RPMI8226 (cell line): Measurements from ENCODE around the gene PRKCA.
"Not testable (repeated sequence)": the region's sequence is repeated elsewhere in the genome, so short reads cannot be mapped to it uniquely, and the experiment has no call there.

Experiments used
- DNase-seq: peaks from one replicate; pipeline ENCODE4 v3.0.0-alpha.2; 2015

The PRKCA gene

GRCh38 chr17:66392783-66393437 lies 90.5 kb downstream of the PRKCA start:
- no peak for DNase-seq

- no peak for DNase-seq
Observed at GRCh38 chr17:66395961-66396360, 93.5 kb downstream of the PRKCA start.

- DNase-seq: no peak
Observed at GRCh38 chr17:66397486-66397885, 95.1 kb downstream of the PRKCA start.

GRCh38 chr17:66398059-66398458 lies 95.6 kb downstream of the PRKCA start:
- no peak for DNase-seq

- DNase-seq: no peak
Observed at GRCh38 chr17:66398617-66399016, 96.2 kb downstream of the PRKCA start.

GRCh38 chr17:66399441-66399840 lies 97.0 kb downstream of the PRKCA start:
- no peak for DNase-seq

GRCh38 chr17:66400041-66400688 lies 97.8 kb downstream of the PRKCA start:
- DNase-seq: not testable (repeated sequence)

GRCh38 chr17:66400698-66401097 lies 98.3 kb downstream of the PRKCA start:
- DNase-seq: no peak

- no peak for DNase-seq
Observed at GRCh38 chr17:66401364-66401763, 99.0 kb downstream of the PRKCA start.

- DNase-seq: no peak
Observed at GRCh38 chr17:66403846-66404556, 101.6 kb downstream of the PRKCA start.

GRCh38 chr17:66405836-66406677 lies 103.6 kb downstream of the PRKCA start:
- no peak for DNase-seq

GRCh38 chr17:66406701-66407644 lies 104.6 kb downstream of the PRKCA start:
- DNase-seq: no peak

GRCh38 chr17:66407864-66408263 lies 105.5 kb downstream of the PRKCA start:
- no peak for DNase-seq

- no peak for DNase-seq
Observed at GRCh38 chr17:66411520-66411919, 109.1 kb downstream of the PRKCA start.

GRCh38 chr17:66412857-66413558 lies 110.6 kb downstream of the PRKCA start:
- no peak for DNase-seq

GRCh38 chr17:66413559-66414520 lies 111.4 kb downstream of the PRKCA start:
- no peak for DNase-seq

- no peak for DNase-seq
Observed at GRCh38 chr17:66414561-66415175, 112.3 kb downstream of the PRKCA start.

GRCh38 chr17:66415366-66416206 lies 113.2 kb downstream of the PRKCA start:
- no peak for DNase-seq
